A549 (cell line): ENCODE data around the gene PIP5KL1.

Experiments used
- CTCF ChIP-seq: fragments of >200 bp; sonication (Bioruptor Twin); formaldehyde crosslinking; IDR thresholded peaks from 3 replicates; pipeline ENCODE4 v1.5.1; 2016
- POLR2A ChIP-seq: IDR thresholded peaks from 2 replicates; pipeline ENCODE4 v1.6.1; 2012; ENCODE audit warnings: mild to moderate bottlenecking, low read length

- no peak for TF ChIP-seq POLR2A
- TF ChIP-seq CTCF, result no peak
Observed at GRCh38 chr9:127976498-127976897, 45.9 kb upstream of the PIP5KL1 start.
